ENCODE results near the gene CD46. TPM values are rescaled to one million over a fixed set of nuclear protein-coding genes. Genes with fewer than 3 reads are reported as not detected.

CD46 gene
- total RNA-seq, 4 donors from 2014 or later, result 89.7 to 259 (median 108) TPM

DNA sequence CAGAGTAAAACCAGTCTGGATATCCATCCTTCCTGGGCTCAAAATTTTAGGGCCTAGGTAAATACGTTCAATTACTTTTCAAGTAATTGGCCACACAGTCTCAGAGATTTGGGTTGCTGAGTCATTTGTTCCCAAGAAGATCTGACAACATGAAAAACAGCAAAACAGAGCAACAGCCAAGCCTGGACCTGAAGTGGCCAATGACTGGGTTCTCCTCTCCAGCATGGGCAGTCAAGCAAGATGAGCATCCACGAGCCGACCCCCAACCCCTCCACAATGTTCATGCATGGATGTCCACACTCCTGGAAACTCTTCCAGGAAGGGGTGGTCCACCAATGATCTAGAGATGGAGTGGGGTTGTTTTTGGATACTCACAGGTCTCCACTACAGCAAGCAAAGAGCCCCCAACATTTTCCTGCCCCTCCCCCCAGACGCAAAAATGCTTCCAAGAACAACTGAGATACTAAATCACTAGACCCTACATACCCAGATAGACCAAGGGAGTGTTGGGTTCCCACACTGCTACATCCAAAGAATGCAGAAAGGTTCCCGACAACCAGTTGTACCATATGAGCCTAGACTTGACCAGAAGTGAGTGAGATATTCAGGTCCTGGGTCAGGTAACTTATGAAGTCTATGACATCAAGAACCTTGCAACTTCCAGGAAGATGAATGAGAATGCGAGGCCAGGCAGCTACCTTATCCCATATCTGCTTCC lies 73.0 kb downstream of the CD46 start:
- Histone ChIP-seq H3K4me1 (peaks cover 97% of the 10 kb centered on the region), H3K27ac (peak overlapping the region; percentile 93), H3K36me3 (no peaks in the 10 kb centered on the region), H3K27me3 (no peaks in the 10 kb centered on the region), H3K4me3 (peak overlapping the region; percentile 38), H3K9me3 (no peaks in the 10 kb centered on the region)
- WGBS, result 73% methylated on average over 6 of the region's 6 CpGs
- TF ChIP-seq POLR2AphosphoS5 (IDR thresholded peaks at IDR 0.05), result no peak
- TF ChIP-seq, protein P1, sequence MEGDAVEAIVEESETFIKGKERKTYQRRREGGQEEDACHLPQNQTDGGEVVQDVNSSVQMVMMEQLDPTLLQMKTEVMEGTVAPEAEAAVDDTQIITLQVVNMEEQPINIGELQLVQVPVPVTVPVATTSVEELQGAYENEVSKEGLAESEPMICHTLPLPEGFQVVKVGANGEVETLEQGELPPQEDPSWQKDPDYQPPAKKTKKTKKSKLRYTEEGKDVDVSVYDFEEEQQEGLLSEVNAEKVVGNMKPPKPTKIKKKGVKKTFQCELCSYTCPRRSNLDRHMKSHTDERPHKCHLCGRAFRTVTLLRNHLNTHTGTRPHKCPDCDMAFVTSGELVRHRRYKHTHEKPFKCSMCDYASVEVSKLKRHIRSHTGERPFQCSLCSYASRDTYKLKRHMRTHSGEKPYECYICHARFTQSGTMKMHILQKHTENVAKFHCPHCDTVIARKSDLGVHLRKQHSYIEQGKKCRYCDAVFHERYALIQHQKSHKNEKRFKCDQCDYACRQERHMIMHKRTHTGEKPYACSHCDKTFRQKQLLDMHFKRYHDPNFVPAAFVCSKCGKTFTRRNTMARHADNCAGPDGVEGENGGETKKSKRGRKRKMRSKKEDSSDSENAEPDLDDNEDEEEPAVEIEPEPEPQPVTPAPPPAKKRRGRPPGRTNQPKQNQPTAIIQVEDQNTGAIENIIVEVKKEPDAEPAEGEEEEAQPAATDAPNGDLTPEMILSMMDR (IDR thresholded peaks at IDR 0.05), result no peak
- TF ChIP-seq POLR2A (IDR thresholded peaks at IDR 0.05), result no peak
- no peak for TF ChIP-seq EP300 (IDR thresholded peaks at IDR 0.05)
- peak; percentile 84 for DNase-seq (ENCODE audit: low spot score in 2 of 2)

DNA sequence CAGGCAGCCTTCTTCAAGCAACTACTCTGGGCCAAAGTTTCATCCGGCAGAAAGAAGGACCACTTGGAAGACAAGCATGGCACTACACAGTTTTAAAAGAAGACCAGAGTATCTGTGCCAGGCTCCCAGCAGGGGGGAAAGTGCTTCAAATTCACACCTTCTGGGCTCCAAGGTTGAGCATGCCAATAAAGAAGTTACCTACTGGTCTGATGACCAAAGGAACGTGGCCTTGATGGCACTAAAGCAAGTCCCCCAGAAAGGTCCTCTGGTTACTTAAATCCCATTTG lies 73.5 kb downstream of the CD46 start:
- peak overlapping the region; percentile 38 for H3K4me3 ChIP-seq
- 79% methylated on average over 2 of the region's 2 CpGs for WGBS
- no peaks in the 10 kb centered on the region for H3K27me3 ChIP-seq
- peak overlapping the region; percentile 93 for H3K27ac ChIP-seq
- TF ChIP-seq POLR2A (IDR thresholded peaks at IDR 0.05) (no peak), POLR2AphosphoS5 (IDR thresholded peaks at IDR 0.05) (no peak), EP300 (IDR thresholded peaks at IDR 0.05) (no peak)
- TF ChIP-seq, protein P1 (IDR thresholded peaks at IDR 0.05), result no peak
- H3K4me1 ChIP-seq, result peaks cover 94% of the 10 kb centered on the region
- no peaks in the 10 kb centered on the region for H3K9me3 ChIP-seq
- no peaks in the 10 kb centered on the region for H3K36me3 ChIP-seq
- peak; percentile 13 to 40 for DNase-seq (ENCODE audit: low spot score in 2 of 2)

DNA sequence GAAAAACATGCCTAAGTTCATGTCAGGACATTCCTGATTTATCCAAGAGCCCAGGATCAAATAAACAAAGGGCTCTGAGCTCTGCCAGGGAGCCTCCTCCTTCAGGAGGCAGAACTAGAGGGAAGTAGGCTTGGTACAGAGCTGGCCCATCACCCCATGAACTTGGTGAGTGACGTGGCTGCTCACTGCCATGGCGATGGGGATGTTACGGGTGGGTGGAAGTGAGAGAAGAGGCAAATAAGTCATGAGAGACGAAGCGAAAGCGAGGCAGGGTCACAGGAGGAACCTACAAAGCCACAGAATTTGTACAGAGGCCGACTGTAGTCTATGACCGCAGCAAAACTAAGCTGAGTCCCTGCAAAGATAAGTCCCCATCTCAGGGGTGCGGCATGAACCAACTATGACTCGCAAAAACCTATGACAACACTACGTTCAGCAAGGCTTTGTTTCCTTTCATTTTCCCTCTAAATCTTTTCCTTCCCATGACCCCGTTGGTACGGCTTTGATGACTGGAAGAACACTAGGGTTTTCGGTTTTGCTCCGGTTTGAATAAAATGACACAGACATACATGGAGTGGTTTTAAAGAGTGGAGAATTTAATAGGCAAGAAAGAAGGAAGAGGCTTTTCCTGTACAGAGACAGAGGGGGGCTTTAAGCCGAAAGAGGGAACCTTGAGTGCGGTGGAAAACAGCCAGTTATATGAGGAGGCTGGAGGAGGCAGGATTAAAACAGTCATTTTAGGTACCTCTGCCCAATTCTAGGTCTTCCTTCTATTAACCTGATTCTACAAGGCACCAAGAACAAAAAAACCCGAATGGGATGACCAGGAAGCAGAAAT lies 74.1 kb downstream of the CD46 start:
- H3K4me3 ChIP-seq, result peak overlapping the region; percentile 38
- H3K4me1 ChIP-seq, result peaks cover 94% of the 10 kb centered on the region
- no peaks in the 10 kb centered on the region for H3K9me3 ChIP-seq
- peak; percentile 84 to 88 for DNase-seq (ENCODE audit: low spot score in 2 of 2)
- peak in 1 of 2 donors; percentile 18 for TF ChIP-seq POLR2A (IDR thresholded peaks at IDR 0.05)
- TF ChIP-seq, protein P1 (IDR thresholded peaks at IDR 0.05), result no peak
- TF ChIP-seq EP300 (IDR thresholded peaks at IDR 0.05), result no peak
- no peaks in the 10 kb centered on the region for H3K27me3 ChIP-seq
- peak overlapping the region; percentile 93 for H3K27ac ChIP-seq
- H3K36me3 ChIP-seq, result no peaks in the 10 kb centered on the region
- 74% methylated on average over 18 of the region's 18 CpGs for WGBS

DNA sequence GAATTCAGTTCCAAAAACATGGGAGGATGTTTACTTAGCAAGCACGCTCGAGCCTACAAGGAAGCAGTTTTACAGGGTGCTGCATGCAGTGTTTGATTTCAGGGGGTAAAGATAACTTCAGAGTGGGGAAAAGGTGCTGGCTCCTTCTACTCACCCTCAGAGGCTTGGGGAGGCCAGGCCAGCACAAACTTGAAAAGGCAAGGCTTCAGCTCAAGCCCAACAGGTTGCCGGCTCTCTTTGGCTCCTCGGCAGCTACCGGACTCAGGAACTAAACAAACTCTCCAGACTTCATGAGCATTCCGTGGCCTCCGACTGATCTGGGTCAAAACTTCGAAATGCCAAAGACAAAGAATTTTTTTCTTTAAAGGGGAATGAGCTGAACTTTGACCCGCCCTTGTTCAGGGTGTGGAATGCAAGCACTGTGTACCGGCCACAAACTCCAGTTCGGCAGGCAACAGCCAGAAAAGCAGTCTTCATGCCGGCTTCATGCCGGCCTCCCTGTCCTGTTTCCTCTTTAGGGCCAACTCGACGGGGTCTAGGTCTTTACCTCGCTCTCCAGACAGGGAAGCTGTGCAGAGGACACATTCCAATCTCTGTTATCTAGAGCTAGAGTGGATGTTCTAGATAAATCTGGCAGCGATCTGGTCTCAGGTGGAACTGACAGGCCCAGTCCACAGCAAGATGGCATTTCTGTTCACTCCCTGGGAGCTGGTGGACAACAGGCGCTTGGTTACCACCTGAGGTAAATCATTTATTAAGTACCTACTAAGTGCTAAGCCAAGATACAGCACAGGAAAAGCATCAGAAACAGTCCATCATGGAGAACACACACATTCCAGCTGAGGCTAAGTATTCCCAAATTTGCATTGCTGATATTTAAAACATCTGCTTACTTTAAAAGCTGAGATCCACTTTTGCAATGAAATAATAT lies 75.0 kb downstream of the CD46 start:
- no peaks in the 10 kb centered on the region for H3K9me3 ChIP-seq
- WGBS, result 39% methylated on average over 14 of the region's 18 CpGs
- peak in 1 of 2 donors; percentile 81 for DNase-seq (ENCODE audit: low spot score in 2 of 2)
- H3K4me1 ChIP-seq, result peaks cover 94% of the 10 kb centered on the region
- H3K27me3 ChIP-seq, result no peaks in the 10 kb centered on the region
- H3K27ac ChIP-seq, result peak overlapping the region; percentile 93
- H3K36me3 ChIP-seq, result no peaks in the 10 kb centered on the region
- TF ChIP-seq POLR2A (IDR thresholded peaks at IDR 0.05) (no peak), EP300 (IDR thresholded peaks at IDR 0.05) (no peak), POLR2AphosphoS5 (IDR thresholded peaks at IDR 0.05) (no peak)
- TF ChIP-seq, protein P1 (IDR thresholded peaks at IDR 0.05), result no peak
- H3K4me3 ChIP-seq, result peak overlapping the region; percentile 38
